Gastroesophageal sphincter (tissue), 3 donors: ENCODE data around the gene KCTD10.

Source experiments
- EP300 ChIP-seq: sonication (generic); formaldehyde crosslinking; IDR thresholded peaks from one replicate; pipeline ENCODE4 v1.6.1; 2017; ENCODE audit warnings: antibody characterized with exemption, mild to moderate bottlenecking
- POLR2A ChIP-seq, 2 donors: fragments of 450-650 bp; IDR thresholded peaks; one replicate each; pipeline ENCODE4 v1.6.1; 2017; ENCODE audit warnings: antibody characterized with exemption in 2 of 2, mild to moderate bottlenecking in 2 of 2, moderate library complexity in 1 of 2
- POLR2AphosphoS5 ChIP-seq: sonication (generic); formaldehyde crosslinking; IDR thresholded peaks from one replicate; pipeline ENCODE4 v1.6.1; 2017; ENCODE audit warnings: antibody characterized with exemption
- TF ChIP-seq, protein P1 (sequence below), 4 experiments: fragments of 200-600 bp in 2 of 4; fragments of 450-650 bp in 2 of 4; sonication (generic) in 1 of 4; IDR thresholded peaks; one replicate each; pipeline ENCODE4 v1.5.1; 2017 to 2019; ENCODE audit warnings: antibody characterized with exemption in 4 of 4, mild to moderate bottlenecking in 2 of 4, moderate library complexity in 2 of 4

GRCh38 chr12:109523071-109523470, 46.0 kb upstream of the KCTD10 start:
- TF ChIP-seq, protein P1, sequence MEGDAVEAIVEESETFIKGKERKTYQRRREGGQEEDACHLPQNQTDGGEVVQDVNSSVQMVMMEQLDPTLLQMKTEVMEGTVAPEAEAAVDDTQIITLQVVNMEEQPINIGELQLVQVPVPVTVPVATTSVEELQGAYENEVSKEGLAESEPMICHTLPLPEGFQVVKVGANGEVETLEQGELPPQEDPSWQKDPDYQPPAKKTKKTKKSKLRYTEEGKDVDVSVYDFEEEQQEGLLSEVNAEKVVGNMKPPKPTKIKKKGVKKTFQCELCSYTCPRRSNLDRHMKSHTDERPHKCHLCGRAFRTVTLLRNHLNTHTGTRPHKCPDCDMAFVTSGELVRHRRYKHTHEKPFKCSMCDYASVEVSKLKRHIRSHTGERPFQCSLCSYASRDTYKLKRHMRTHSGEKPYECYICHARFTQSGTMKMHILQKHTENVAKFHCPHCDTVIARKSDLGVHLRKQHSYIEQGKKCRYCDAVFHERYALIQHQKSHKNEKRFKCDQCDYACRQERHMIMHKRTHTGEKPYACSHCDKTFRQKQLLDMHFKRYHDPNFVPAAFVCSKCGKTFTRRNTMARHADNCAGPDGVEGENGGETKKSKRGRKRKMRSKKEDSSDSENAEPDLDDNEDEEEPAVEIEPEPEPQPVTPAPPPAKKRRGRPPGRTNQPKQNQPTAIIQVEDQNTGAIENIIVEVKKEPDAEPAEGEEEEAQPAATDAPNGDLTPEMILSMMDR (IDR thresholded peaks at IDR 0.05) = no peak
- TF ChIP-seq POLR2A (IDR thresholded peaks at IDR 0.05) (no peak), EP300 (no peak), POLR2AphosphoS5 (no peak)
